Head of caudate nucleus (tissue), 42 donors: ENCODE results near the gene CPNE6.

Experiments used
- DNase-seq, 42 donors: peaks; one replicate each; pipeline versions ENCODE4 v3.0.0 to v3.0.0-alpha.2; 2020 to 2021; ENCODE audit warnings: mixed read lengths in 7 of 42
- intact Hi-C: fragments of 100-400 bp; cut with DNase I; formaldehyde crosslinking; loops from one replicate; pipeline ENCODE4 v1.15.0; 2022

Gene CPNE6

DNA sequence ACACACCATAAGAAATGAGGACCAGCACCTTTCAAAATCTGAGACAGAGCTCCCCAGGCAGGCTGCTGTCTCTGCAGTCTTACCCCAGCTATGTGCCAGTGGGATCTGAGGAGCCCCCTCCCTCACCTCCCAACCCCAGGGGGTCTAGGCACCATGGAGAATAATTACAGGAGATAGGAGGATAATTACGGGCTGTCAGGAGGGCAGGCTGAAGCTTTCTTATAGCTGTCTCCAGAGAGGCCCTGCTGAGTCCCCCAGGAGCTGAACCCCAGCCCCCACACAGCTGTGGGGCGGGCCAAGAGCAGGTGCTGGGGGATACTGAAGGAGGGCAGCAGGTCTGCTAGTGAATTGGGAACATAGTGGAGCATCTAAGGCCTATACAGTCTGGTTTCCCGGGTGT lies 6.8 kb downstream of the CPNE6 start:
- intact Hi-C loops: no loop called here
- no peak for DNase-seq

DNA sequence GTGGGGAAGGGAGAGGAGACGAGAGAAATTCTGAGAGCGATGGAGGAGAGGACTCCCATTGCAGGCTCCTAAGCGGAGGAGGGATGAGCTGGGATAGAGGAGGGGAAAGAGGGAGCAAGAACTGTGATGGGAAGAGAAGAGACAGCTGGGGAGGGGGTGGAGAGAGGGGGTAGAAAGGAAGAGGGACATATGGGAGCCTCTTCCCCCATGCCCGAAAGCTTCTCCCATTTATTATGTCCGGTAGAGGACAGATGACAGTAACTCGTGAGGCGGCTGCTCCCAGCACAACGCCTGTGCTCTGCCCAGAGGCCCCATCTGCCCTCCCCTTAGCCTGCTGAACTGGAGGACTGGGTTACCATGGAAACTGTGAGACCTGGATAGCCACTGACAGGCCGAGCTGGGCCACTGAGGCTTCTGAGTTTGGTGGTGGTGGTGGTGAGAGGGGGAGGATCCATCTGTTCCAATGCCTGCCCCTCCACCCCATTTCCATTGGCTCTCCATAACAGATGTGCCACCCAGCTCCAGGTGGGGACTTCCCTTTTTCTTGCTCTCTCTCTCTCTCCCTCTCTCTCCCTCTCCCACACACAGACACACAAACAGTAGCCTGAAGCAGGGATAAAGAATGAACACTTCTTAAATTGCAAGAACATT lies 8.3 kb downstream of the CPNE6 start:
- intact Hi-C loops: no loop called here
- DNase-seq: peak in 2 of 42 donors; percentile 27 to 41

DNA sequence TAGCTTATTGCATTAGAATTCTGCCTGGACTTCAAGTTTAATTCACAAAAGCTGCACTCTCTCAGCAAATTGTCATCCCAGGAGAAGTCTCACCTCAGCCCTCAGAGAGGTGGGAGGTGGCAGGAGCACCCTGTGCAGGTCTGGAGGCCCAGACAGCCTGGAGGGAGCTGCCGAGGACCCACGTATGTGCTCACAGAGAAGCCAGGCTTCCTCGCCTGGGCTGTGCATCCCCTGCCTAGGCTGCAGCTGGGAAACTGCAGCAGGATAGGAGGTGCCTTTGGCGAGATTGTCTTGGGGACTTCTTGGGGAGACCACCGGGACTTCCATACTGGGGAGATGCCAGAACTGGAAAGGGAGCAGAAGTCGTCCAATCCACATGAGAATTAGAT lies 8.8 kb downstream of the CPNE6 start:
- no peak for DNase-seq
- intact Hi-C loops: no loop called here

DNA sequence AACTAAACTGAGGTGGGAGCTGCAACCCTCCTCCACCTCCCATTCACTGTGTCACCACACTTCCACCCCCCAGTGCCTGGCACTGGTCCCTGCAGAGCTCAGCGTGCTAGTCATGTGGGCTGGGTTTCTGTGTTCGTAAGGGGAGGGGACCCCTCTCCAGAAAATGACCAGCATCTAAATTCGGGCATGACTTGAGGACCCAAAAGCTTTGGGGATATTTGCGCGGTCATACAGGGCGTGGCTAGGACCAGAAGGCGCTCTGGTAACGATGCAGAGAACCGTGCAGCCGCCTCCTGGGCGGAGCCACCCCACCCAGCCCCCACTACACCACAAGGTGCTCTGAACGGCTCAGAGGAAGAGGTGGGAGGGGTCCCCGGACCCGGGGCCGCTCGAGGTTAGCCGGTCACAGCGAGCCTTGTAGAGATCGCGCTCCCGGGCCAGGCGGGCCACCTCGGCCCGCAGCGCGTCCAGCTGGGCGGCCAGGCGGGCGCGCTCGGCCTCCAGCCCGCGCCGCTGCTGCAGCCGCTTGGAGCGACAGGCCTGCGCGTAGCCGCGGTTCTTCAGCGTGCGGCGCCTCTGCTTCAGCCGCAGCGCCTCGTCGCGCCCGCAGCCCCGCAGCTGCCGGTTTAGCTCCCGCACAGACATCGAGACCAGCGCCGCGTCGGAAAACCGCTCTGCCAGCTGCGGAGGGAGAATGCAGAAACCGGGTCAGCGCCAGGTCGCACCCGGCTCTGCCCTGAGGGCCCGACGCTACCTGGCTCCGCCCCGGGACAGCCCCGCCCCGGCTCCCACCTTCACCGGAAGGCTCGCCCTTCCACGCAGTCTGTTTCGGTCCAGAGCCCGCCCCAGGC lies 9.8 kb downstream of the CPNE6 start:
- intact Hi-C loops: no loop called here
- peak in 41 of 42 donors; percentile 41 to 86 (median 66) for DNase-seq

DNA sequence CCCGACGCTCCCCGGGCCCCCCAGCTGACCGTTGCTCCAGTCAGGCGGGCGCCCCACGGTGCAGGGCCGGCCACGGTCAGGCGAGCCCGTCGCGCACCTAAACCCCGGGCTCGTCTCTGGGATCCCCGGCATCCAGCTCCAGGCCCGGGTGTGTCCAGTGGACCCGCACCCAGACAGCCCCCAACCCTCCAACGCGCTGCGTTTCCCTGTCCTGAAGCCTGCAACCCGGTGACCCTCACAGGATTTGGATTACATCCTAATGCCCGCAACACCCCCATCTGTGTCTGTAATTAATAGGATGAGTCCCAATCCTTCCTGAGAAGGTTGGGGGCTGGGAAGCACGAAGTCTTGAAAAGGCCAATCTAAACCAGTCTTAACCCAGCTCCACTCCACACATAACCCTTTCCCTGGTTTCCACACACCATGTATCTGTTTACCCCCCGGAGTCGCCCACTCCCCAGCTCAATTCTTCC lies 10.4 kb downstream of the CPNE6 start:
- peak in 2 of 42 donors; percentile 35 to 40 for DNase-seq
- intact Hi-C loops: no loop called here

DNA sequence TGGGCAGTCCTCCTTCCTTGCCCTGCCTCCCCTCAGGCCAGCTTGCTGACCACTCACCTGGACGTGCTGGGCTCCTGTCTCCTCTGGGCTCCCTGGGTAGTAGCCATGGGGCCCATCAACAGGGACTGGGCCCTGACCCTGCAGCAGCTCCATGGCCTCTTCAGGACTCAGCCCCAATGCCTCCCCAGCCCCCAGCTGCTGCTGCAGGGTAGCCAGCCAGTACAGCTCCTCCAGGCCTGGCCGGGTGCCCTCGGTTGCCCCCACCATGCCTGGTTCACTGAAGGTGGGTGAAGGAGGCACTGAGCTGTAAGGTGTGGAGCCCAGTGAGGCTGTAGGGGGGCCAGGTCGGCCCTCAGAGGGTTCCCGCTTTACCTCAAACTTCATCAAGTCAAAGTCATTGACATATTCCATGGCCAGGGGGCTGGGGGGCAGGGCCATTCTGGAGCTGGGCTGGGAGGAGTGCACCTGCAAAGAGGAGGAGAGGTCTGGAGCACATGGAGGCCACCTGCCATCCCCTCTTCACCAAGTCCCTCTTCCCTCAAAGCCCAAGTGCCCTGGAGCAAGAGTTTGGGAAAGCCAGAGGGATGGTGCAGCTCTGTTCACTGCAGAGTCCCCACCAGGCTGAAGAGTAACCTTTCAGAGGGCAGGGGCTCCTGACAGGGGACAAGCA lies 11.2 kb downstream of the CPNE6 start:
- intact Hi-C loops: no loop called here
- DNase-seq: no peak

DNA sequence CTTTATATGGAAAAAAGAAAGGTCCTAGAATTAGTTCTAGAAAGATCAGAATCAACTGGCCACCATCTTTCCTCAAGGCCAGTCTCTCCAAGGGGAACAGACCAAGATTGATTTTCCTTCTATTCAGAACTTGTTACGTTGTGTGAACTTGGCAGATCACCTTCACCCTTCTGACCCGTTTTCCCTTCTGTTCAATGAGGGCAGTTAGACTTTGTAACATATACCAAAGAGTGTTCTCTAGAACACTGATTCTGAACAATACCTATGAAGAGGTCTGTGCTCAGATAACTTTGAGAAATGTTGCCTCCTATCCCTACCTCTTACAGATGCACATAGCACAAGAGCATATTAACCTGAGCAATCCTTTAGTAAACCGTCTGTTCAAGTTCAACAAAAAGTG lies 12.1 kb downstream of the CPNE6 start:
- DNase-seq: no peak
- intact Hi-C loops: no loop called here

DNA sequence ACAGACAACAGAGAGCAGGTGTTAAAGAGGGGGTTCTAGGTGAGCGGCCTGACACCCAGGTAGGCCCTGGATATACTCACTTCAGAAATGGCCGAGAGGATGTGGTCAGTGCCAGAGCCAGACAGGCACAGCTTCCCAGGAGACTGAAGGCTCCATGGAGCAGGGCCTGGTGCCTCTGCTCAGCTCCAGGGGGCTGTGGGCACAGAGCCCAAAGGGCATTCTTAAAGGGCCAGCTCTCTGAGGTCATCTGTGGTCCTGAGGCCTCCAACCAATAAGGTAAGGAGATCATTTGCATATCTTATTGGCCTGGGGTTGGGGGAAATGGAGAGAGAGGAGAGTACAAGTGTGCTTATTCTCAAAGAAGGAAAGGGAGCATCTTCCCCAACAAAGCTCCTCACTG lies 13.1 kb downstream of the CPNE6 start:
- no peak for DNase-seq

DNA sequence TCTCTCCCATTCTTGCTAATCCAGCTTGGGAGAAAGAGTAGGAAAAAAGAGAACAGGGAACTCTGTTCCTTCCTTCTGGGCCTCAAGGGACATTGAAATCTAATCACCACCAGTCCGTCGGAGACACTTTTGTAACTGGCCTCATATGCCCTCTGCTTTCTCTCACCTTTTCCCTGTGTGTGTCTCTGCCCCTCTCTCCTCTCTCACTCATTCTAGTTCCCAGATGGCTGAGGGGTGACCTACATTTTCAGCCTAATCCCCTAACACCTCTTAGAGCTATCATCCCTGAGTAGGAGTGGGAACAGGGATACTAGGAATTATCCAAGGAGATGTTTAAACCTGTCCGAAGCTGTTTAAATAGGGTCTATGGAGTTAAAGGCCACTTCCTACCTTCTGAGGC lies 13.9 kb downstream of the CPNE6 start:
- intact Hi-C loops: no loop called here
- no peak for DNase-seq

More for the DNA sequence above, 13.1 kb downstream of the CPNE6 start:
- intact Hi-C loops: no loop called here

DNA sequence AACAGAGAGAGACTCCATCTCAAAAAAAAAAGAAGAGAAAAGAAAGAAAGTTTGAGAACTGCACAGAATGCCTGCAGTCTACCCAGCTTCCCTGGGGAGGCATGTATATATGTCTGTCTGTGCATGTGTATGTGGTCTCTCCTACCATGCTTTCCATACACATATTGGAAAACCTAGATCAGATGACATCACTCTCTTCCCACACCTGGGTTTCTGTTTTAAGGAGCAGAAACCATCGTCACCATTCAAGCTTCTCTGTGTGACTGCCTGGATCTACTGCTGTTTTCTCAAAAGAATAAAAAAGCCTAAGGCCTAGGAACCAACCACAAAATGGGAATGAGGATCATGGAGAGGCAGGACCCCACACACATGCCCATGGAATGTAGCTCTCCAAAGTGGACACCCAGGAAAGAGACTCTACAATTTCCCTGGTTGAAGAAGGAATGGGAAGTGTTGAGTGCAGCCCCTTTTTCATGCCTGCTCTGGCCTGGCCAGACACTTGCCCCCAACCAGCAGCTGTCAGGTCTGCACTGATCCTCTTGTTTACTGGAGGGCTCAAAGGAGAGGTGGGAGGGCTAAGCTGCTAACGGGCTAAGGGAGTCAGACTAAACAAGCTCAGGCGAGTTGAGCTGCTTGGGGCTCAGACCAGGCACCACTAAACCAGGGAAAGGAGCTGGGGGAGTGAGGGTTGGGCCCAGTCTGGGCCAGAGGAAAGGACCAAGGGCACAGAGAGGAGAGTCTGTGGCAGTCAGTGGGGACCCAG lies 15.0 kb downstream of the CPNE6 start:
- DNase-seq: no peak
- intact Hi-C loops: no loop called here

DNA sequence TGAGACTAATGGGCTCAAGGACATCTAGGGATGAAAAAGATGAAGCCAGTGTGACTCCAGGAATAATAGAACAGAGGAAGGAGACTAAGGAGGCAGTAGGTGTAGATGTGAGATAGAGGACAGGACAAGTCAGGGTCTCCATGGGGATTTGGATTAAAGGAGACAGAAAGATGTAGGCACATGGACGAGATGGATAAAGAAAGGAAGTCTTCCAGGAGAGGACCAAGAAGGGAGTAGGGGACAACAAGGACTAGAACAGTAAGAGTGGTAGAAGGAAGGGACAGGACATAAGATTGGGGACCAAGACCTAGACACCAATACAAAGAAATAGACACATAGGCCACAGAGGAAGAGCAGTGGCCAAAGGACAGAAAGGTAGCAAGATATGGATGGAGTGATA lies 15.6 kb downstream of the CPNE6 start:
- intact Hi-C loops: no loop called here
- DNase-seq: no peak

DNA sequence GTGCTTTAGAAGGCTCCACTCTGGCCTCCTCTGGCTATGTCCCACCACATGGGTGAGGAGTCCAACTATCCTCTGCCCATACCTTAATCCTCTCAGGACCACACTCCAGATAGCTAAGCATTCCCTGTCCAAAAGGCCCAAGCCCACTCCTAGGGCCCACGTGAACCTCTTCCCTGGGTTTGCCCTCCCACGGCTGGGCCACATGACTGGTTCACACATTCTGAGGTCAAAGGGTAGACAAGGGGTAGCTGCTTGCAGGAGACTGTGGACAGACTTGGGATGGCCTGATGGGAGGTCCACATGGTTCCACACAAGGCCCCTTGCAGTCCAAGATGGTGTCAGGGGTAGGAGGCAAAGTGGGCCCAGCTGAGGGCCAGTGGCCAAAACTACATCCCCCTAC lies 16.7 kb downstream of the CPNE6 start:
- no peak for DNase-seq
- intact Hi-C loops: no loop called here

DNA sequence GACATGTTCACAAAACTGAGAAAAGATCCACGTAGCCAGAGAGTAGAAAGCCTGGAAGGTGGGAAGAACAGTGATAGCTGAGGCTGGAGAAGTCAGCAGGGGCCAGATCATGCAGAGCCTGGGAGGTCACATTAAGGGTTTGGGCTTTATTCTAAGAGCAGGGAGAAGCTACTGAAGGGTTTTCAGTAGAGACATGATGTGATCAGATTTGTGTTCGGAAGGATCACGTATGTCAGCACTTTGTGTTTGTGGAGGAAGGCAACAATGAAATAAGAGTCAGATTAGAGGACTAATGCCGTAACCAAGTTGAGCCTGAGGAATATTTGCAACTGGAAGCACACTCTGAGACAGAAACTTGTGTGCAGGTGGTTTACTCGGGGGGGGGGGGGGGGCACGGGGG lies 18.5 kb downstream of the CPNE6 start:
- intact Hi-C loops: loop anchor here (5.0 kb wide), 1 partner anchor 33 kb away; no protein-coding TSS in a partner anchor

DNA sequence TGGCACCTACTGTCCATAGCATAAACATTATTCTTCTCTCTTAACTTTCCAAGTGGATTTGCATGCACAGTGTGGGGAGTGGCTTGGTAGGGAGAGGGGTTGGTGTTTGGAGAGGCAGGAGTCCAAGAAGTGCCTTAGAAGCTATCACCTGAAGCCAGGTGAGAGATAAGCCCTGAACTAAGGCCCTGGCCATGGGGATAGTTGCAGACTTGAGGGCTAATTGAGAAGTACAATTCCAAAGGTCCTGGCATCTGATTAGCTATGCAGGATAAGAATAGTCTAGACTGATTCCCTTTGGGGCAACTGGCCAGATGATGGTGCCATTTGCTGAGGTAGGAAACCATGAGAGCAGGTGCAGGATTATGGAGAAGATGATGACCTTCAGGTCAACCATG lies 20.7 kb downstream of the CPNE6 start:
- intact Hi-C loops: loop anchor here (5.0 kb wide), 1 partner anchor 35 kb away; no protein-coding TSS in a partner anchor
- DNase-seq: no peak

More for the DNA sequence above, 18.5 kb downstream of the CPNE6 start:
- no peak for DNase-seq

DNA sequence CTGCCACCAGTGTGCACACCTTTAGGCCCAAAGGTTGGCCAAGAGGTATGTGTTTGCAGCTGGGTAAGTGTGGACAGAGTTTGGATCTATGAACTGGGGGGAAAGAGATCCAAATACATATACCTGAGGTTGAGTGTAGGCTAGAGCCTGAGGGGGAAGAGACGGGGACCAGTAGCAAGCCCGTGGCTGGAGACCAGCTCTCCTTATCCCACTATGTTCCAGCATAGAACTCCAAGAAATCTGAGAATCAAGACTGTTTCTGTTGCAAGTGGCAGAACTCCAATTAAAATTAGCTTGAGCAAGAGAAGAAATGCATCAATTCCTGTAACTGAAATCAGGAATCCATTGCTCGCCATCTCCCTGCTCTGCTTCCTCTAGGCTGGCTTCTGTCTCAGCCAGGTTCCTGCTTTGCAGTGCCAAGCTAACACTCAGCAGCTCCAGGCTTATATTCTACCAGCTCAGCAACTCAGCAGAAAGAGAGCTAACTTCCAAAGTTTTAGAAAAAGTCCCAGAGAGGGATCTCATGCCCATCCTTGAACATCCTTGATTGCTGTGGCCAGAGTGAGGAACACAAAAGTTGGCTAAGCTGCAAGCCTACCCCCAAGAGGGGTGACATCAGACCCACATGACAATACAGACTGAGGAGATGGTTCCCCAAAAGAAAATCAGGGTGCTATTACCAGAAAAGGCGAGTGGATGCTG lies 21.3 kb downstream of the CPNE6 start:
- DNase-seq: peak in 1 of 42 donors; percentile 14
- intact Hi-C loops: loop anchor here (5.0 kb wide), 1 partner anchor 35 kb away; no protein-coding TSS in a partner anchor

DNA sequence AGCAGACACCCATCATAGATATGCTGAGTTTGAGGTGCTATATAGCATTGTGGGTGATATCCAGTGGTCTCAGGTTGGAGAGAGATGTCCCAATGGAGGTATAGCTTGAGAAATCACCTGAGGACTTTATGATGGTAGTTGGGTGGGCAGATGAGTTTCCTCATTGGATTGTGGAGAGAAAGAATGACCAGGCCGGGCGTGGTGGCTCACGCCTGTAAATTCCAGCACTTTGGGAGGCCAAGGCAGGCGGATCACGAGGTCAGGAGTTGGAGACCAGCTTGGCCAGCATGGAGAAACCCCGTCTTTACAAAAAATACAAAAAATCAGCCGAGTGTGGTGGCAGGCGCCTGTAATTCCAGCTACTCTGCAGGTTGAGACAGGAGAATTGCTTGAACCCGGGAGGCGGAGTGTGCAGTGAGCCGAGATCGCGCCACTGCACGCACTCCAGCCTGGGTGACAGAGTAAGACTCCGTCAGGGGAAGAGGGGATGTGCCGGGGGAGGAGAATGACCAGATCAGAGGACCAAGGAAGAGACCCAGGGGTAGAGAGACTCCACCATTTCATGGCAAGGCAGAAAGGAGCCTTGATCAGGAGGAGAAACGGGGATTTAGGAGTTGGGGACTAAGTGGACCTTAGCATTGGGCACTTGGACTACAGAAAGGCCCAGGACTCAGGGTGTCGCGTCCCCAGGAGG lies 22.0 kb downstream of the CPNE6 start:
- DNase-seq: peak in 1 of 42 donors; percentile 11
- intact Hi-C loops: loop anchor here (5.0 kb wide), 1 partner anchor 36 kb away; no protein-coding TSS in a partner anchor

DNA sequence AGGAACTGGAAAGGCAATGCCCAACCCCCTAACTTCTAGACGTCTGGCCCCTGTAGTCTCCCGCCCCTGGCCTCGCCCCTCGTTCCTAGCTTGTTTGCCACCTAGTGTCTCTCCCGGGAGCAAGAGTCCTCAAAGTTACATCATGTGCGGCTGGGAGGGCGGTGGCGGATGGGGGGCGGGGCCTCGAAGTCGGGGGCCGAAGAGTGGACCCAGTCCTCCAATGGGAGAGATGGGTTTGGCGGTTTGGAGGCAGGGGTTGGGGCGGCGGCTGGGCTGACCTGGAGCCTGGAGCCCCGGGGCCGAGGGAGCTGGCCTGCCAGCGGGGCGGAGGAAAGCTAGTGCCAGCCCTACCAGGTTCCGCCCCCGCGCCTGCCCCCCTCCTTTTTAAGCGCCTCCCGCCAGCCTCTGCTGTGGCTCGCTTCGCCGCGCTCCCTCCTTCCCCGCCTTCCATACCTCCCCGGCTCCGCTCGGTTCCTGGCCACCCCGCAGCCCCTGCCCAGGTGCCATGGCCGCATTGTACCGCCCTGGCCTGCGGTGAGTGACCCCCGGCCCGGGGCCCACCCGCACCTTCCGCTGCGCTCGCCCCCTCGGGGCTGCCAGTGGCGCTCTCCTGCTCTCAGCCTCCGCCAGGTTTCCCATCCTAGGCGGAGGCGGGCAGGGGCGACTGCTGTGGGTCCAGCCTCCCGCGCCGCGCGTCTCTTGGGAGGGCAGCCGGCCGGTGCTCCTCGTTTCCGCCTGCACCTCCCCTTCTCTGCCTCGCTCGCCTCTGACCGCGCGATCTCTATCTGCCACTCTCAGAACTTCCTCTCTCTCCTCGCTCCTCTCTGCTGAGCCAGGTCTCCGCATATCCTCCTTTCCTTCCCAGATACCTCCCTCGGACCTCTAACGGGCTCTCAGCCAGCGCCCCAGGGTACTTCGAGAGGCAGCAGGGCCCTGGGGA lies 22.8 kb downstream of the CPNE6 start, which contains the start of gene PCK2:
Gene PCK2 (plus strand): TSS at position 411 of the 940 bp plus-strand sequence. CDS start 95 bp downstream, at position 506.
- peak; percentile 39 to 90 (median 77) for DNase-seq
- intact Hi-C loops: loop anchor here (5.0 kb wide), 1 partner anchor 37 kb away; no protein-coding TSS in a partner anchor
